ENCODE data around the gene CHM.
"Not testable (repeated sequence)": the region's sequence is repeated elsewhere in the genome, so short reads cannot be mapped to it uniquely, and the experiment has no call there.

Gene CHM, protein sequence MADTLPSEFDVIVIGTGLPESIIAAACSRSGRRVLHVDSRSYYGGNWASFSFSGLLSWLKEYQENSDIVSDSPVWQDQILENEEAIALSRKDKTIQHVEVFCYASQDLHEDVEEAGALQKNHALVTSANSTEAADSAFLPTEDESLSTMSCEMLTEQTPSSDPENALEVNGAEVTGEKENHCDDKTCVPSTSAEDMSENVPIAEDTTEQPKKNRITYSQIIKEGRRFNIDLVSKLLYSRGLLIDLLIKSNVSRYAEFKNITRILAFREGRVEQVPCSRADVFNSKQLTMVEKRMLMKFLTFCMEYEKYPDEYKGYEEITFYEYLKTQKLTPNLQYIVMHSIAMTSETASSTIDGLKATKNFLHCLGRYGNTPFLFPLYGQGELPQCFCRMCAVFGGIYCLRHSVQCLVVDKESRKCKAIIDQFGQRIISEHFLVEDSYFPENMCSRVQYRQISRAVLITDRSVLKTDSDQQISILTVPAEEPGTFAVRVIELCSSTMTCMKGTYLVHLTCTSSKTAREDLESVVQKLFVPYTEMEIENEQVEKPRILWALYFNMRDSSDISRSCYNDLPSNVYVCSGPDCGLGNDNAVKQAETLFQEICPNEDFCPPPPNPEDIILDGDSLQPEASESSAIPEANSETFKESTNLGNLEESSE

DNA sequence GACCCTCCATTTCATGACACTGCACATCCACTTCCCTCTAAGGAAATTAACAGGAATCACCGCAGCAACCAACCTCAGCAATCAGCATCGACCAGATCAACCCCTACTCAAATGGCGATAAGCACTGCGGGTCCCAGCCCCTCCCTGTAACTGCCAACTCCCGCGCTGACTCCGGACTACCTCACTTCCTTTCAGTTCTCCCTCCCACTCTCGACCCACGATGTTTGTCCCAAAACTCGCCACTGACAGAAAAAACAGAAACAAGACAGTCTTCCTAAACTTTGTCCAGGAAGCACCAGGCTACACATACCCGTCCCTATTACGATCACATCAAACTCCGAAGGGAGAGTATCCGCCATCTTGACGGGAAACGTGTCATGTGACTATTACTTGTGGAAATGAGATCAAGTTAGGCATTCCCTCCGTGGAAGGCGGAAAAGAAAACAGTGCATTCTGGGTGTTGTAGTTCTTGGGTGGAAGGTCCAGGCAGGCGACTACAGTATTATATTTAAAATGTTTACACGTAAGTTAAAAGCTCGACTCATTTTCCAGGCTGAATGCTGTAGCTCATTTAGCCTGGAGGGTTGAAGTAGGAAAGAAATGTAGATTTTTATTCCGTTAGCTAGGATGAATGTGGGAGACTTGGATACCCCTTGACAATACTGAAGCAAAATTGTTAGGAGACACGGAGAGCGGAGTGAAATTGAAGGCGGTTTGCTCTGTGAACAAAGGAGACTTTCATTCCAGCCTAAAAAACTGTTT is at the start of gene CHM:
CHM (minus strand) TSS at position 385 of the 762 bp plus-strand sequence; CDS start at position 359, 26 bp downstream.
- peak; percentile 50 for DNase-seq (ENCODE audit: low read depth)

GRCh38 chrX:86078650-86079049 is 31.3 kb upstream of the CHM start:
- DNase-seq (ENCODE audit: low read depth), result no peak

GRCh38 chrX:86066998-86067397 is 19.6 kb upstream of the CHM start:
- no peak for DNase-seq (ENCODE audit: low read depth)

- no peak for DNase-seq (ENCODE audit: low read depth)
These were observed 14.0 kb upstream of the CHM start for GRCh38 chrX:86061407-86061806.

- no peak for DNase-seq (ENCODE audit: low read depth)
These were observed 4.4 kb upstream of the CHM start for GRCh38 chrX:86051741-86052140.

DNA sequence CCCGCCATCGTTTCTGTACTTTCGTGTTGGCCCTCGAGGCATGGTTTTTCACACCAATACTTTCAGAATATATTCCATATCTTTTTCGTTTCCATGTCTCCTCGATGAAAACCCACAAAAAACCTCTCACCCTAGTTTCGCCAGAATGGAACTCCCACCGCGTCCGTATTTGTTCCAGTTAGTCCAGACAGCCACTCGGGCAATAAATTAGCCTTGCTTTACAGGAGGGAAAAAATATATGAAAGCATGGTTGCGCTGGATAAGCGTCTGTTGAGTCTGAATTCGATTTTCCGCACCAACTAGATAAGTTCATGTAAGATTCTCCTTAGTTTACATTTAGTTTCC is 550 bp upstream of the CHM start:
- DNase-seq (ENCODE audit: low read depth), result no peak

DNA sequence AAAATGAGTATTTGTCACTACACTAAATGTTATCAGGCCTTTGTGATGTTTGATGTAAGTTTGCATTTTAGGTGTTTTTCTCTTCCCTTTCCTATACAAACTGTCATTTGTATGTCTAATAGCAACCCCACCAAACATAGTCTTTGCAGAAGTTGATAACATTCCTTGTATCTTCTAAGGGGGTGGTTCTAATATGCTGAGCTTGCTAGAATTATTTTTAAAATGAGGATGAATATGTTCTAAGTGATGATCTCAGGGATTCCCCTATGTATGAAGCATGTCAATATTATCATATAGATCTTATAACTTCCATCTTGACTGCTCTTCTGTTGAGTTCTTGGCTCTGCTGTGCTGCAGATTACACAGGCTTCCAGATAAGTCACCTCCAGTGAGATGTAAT is 3.1 kb downstream of the CHM start:
- DNase-seq (ENCODE audit: low read depth), result no peak

- no peak for DNase-seq (ENCODE audit: low read depth)
These were observed 7.5 kb downstream of the CHM start for GRCh38 chrX:86039625-86040568.

DNA sequence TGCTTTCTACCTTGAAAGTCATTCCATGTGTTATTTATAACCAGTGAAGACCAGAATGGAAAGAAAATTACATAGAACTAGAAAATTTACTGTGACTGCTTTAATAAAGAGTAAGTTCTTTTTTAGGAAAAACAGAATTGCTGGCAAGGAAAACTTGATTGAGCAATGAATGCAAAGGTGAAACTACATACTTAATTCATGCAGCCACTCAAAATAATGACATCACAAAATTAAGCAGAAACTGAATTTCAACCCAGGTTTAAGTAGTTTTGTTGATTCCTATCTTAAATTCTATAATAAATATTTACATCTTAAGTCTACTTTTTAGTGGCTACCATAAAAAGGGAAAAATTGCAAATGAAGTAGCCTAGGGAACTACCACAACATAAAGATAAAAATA is 14.0 kb downstream of the CHM start:
- no peak for DNase-seq (ENCODE audit: low read depth)

GRCh38 chrX:86028681-86029080 is 18.7 kb downstream of the CHM start:
- DNase-seq (ENCODE audit: low read depth), result no peak

GRCh38 chrX:86023811-86024210 is 23.5 kb downstream of the CHM start:
- no peak for DNase-seq (ENCODE audit: low read depth)

DNA sequence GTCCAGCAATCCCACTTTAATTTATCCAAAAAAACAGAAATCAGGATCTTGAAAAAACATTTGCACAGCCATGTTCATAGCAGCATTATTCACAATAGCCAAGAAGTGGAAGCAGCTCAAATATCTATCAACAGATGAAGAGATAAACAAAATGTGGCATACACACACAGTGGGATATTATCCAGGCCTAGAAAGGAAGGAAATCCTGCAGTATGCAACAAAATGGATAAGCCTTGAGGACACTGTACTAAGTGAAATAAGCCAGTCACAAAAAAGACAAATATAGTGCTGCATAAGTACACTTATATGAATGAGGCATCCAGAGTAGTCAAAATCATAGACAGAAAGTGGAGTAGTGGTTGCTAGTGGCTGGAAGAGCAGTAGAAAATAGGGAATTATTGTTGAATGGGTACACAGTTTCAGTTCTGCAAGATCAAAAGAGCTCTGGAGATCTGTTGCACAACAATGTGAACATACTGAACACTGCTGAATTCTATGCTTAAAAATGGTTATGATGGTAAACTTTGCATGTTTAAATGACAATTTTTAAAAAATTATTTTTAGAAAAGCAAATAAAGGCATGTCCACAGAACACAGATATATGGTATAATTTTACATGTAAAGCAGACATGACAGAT is 25.6 kb downstream of the CHM start:
- no peak for DNase-seq (ENCODE audit: low read depth)

- DNase-seq (ENCODE audit: low read depth), result no peak
These were observed 31.2 kb downstream of the CHM start for GRCh38 chrX:86016139-86016538.

DNA sequence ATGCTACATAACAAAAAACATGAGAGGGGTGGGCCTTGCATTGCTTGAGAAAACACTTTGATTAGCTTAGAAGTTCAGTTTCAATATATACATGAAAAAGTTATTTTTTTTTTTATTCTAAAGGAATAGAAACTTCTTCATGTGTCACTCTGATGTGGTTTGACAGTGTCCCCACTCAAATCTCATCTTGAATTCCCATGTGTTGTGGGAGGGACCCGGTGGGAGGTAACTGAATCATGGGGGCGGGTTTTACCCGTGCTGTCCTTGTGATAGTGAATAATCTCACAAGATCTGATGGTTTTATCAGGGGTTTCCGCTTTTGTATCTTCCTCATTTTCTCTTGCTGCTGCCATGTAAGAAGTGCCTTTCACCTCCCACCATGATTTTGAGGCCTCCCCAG is 32.4 kb downstream of the CHM start:
- DNase-seq (ENCODE audit: low read depth), result not testable (repeated sequence)

DNA sequence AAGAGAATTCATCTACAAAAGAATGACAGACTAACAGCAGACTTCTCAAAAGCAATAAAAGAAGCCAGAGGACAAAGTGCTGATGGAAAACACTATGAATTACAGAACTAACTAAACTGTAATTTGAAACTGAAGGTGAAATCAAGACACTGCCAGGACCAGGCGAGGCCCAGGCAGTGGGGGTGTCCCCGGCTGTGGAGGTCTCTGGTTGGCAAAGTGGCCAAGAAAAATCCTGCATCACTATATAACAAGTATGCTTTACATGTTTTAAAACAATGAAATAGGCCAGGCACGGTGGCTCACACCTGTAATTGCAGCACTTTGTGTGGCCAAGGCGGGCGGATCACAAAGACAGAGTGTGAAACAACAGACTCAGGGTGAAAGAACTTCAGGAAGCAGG is 32.9 kb downstream of the CHM start:
- no peak for DNase-seq (ENCODE audit: low read depth)

GRCh38 chrX:86013792-86014191 is 33.6 kb downstream of the CHM start:
- no peak for DNase-seq (ENCODE audit: low read depth)

DNA sequence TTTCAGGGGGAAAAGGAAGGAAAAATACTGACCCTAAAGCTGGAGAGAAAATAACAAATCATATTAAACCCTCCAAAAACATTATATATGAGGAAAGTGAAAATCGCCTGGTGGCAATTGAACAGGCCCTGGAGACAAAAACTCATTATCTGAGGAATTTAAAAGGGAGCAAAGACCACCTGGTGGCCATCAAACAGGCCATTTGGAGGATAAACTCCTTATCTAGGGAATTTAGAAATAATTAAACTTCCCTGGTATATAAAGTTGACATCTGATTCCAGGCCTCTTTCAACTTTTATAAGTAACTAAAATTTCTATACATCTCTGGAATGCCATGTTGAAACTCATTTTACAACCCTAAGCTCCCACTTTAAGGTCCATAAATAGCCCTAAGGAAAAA is 35.2 kb downstream of the CHM start:
- DNase-seq (ENCODE audit: low read depth), result no peak

DNA sequence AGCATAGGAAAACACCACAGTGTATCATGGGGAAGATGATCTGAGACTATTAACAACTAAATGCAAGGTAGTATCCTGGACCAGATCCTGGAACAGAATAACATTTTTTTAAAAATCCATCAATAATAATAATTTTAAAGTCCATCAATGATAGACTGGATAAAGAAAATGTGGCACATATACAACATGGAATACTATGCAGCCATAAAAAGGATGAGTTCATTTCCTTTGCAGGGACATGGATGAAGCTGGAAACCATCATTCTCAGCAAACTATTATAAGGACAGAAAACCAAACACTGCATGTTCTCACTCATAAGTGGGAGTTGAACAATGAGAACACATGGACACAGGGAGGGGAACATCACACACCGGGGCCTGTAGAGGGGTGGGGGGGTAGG is 37.6 kb downstream of the CHM start:
- DNase-seq (ENCODE audit: low read depth), result not testable (repeated sequence)

DNA sequence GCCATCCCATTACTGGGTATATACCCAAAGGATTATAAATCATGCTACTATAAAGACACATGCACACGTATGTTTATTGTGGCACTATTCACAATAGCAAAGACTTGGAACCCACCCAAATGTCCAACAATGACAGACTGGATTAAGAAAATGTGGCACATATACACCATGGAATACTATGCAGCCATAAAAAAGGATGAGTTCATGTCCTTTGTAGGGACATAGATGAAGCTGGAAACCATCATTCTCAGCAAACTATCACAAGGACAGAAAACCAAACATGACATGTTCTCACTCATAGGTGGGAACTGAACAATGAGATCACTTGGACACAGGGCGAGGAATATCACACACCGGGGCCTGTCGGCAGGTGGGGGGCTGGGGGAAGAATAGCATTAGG is 39.5 kb downstream of the CHM start:
- DNase-seq (ENCODE audit: low read depth), result not testable (repeated sequence)

- no peak for DNase-seq (ENCODE audit: low read depth)
These were observed 45.1 kb downstream of the CHM start for GRCh38 chrX:86002076-86002896.

- no peak for DNase-seq (ENCODE audit: low read depth)
These were observed 48.4 kb downstream of the CHM start for GRCh38 chrX:85998954-85999353.
